Activated CD8-positive, alpha-beta memory T cell treated with anti-CD3 and anti-CD28 coated beads, Interleukin-2, amount 50 U/mL, for 1 hour (primary cell): ENCODE results near the gene RNASE13.

Experiments used
- DNase-seq: peaks from one replicate; pipeline ENCODE4 v3.0.0-alpha.2; 2020; ENCODE audit errors: extremely low read depth

RNASE13 gene, protein sequence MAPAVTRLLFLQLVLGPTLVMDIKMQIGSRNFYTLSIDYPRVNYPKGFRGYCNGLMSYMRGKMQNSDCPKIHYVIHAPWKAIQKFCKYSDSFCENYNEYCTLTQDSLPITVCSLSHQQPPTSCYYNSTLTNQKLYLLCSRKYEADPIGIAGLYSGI

DNA sequence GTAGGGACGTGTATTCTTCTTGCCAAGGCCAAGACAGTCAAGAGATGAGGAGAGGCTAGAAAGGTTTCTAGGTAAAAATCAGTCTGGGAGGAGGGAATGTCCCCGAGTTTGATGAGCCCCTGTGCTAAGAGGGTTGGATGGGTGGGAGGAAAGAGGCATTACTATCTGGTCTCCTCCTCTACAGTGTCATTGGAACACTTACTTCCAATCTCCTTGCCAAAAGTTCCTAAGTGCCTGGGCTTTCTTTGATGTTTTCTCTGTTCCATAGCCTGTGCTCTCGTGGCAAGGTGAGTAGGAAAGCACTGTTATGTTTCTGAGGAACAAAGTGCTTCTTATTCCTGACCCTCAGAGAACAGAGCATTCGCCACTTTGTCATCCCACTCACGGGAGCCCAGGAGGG, at the start of gene RNASE13:
RNASE13 (minus strand) TSS at position 101 of the 400 bp plus-strand sequence. CDS start 519 bp downstream, outside the sequence.
- no peak for DNase-seq

DNA sequence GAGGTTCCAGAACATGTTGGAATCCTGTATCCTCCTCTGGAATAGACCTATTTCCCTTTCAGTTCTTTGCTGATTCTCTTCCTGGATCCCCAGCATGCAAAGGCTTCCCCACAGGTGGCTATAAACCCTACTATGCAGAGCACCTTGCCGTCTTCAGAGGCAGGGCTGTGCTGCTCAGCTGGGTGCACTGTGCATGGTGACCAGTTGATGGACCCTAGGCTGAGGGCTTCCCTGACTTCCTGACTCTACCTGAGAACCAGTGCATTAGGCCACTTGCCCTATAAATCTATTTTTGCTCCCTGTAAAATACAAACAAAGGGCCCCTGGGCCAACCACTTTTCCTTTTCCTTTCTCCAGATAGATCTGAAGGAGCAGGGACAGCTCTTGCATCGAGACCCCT, 49.8 kb upstream of the RNASE13 start:
- no peak for DNase-seq

DNA sequence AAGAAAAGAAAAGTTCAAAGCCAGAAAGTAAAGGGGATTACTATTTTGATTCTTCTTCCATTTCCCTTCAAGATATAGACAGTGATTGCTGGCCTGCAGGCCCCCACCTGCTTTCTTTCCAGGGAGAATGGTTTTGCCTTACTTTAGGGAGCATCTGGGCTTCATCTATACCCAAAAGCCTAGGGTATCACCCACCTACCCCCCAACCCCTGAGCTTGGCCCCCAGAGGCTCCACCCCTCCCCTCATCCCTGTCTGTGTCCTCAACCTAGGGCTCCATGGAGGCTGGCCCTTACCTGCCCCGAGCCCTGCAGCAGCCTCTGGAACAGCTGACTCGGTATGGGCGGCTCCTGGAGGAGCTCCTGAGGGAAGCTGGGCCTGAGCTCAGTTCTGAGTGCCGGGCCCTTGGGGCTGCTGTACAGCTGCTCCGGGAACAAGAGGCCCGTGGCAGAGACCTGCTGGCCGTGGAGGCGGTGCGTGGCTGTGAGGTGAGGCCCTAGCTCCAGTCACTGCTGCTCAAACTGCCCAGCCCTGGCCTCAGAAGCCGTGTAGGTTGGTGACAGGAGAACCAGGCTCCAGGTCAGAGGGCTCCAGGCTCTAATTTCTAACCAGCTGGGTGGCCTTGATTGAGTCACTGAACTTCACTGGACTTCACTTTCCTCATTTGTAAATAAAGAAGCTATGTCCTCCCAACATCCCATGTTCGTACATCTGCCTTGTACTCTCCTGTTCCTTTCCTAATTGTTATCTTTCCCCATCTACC, 49.1 kb upstream of the RNASE13 start:
- DNase-seq = no peak

DNA sequence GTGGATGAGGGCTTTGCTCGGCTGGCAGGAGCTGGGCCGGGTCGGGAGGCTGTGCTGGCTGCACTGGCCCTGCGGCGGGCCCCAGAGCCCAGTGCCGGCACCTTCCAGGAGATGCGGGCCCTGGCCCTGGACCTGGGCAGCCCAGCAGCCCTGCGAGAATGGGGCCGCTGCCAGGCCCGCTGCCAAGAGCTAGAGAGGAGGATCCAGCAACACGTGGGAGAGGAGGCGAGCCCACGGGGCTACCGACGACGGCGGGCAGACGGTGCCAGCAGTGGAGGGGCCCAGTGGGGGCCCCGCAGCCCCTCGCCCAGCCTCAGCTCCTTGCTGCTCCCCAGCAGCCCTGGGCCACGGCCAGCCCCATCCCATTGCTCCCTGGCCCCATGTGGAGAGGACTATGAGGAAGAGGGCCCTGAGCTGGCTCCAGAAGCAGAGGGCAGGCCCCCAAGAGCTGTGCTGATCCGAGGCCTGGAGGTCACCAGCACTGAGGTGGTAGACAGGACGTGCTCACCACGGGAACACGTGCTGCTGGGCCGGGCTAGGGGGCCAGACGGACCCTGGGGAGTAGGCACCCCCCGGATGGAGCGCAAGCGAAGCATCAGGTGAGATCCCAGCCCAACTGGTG, 47.0 kb upstream of the RNASE13 start:
- DNase-seq = no peak

DNA sequence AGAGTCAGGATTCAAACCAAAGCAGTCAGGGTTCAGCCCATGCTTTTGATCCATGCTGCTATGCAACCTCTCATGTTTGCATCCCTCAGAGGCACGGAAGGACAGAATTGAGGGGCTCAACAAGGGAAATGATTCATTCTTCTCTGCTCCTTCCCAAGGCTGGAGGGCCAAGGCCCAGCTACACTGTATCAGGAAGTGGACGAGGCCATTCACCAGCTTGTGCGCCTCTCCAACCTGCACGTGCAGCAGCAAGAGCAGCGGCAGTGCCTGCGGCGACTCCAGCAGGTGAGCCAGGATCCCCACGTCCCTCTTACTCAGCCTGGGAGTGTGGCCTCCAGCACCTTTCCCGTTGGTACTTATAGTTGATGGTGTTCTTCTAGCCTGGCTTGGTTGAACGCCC, 44.1 kb upstream of the RNASE13 start:
- no peak for DNase-seq

DNA sequence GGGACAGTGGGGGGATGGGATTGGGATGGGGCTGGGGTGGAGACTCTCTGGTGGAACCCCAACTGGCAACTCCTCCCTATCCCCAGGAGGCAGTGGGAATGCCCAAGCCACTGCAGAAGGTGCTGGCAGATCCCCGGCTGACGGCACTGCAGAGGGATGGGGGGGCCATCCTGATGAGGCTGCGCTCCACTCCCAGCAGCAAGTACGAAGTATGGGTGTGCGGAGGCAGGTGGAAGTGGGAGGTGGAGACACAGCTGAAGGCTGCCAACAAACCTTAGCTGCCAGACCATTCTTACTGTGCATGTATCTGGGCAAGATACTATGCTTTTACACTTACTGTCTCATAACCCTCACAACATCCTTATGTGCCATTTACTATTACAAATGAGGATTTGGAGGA, 43.7 kb upstream of the RNASE13 start:
- DNase-seq = no peak

DNA sequence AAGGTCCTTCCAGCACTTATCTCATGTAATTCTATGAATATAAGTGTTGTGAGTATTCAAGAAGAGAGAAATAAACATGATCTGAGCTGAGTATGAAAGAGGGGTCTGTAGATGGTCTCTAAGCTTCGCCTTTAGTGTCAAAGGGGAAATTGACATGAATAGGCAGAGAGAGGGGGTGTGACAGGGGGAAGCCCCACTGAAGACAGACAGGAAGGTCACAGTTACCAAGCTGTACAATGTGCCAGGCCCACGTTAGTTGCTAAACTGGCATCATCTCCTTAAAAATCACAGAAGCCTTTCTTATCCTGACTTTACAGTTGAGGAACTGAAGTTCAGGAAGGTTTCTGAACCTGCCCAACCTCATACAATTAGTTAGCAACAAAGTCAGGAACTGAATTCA, 43.1 kb upstream of the RNASE13 start:
- DNase-seq = no peak

DNA sequence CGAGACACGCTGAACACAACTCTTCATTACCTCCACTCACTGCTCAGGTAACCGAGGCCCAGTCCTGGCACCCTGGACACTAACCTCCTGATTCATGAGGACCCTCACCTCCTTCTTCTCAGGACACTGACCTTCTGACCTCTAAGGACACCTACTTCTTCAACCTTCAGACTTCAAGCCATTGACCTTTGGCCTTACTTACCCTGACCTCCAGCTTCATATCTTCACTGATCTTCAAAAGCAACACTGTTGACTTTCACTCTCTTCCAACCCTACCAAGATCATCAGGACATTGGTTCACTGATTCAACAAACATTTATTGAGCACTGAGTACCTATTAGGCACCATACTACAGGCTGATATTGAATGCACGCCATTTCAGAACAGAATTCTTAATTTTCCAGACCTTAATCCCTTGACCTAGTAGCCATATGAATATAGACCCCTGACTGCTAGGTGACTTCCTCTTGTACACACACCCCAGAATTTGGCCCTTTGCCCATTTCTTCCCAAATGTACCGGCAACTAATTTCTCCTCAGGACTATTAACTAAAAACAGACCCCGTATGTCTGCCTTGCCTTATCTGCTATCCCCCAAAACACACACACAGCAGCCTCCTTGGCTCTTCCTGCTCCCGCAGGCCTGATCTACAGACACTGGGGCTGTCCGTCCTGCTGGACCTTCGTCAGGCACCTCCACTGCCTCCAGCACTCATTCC, 41.3 kb upstream of the RNASE13 start:
- no peak for DNase-seq

DNA sequence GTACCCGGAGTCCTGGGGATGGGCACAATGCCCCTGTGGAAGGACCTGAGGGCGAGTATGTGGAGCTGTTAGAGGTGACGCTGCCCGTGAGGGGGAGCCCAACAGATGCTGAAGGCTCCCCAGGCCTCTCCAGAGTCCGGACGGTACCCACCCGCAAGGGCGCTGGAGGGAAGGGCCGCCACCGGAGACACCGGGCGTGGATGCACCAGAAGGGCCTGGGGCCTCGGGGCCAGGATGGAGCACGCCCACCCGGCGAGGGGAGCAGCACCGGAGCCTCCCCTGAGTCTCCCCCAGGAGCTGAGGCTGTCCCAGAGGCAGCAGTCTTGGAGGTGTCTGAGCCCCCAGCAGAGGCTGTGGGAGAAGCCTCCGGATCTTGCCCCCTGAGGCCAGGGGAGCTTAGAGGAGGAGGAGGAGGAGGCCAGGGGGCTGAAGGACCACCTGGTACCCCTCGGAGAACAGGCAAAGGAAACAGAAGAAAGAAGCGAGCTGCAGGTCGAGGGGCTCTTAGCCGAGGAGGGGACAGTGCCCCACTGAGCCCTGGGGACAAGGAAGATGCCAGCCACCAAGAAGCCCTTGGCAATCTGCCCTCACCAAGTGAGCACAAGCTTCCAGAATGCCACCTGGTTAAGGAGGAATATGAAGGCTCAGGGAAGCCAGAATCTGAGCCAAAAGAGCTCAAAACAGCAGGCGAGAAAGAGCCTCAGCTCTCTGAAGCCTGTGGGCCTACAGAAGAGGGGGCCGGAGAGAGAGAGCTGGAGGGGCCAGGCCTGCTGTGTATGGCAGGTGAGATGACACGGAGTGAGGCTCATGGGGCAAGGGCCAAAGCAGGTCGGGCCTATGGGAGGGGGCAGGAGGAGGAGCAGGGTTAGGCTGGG, 40.0 kb upstream of the RNASE13 start:
- DNase-seq = no peak

DNA sequence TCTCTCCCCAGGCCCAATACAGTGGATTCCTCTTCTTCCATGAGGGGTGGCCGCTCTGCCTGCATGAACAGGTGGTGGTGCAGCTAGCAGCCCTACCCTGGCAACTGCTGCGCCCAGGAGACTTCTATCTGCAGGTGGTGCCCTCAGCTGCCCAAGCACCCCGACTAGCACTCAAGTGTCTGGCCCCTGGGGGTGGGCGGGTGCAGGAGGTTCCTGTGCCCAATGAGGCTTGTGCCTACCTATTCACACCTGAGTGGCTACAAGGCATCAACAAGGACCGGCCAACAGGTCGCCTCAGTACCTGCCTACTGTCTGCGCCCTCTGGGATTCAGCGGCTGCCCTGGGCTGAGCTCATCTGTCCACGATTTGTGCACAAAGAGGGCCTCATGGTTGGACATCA, 39.3 kb upstream of the RNASE13 start:
- DNase-seq = no peak

DNA sequence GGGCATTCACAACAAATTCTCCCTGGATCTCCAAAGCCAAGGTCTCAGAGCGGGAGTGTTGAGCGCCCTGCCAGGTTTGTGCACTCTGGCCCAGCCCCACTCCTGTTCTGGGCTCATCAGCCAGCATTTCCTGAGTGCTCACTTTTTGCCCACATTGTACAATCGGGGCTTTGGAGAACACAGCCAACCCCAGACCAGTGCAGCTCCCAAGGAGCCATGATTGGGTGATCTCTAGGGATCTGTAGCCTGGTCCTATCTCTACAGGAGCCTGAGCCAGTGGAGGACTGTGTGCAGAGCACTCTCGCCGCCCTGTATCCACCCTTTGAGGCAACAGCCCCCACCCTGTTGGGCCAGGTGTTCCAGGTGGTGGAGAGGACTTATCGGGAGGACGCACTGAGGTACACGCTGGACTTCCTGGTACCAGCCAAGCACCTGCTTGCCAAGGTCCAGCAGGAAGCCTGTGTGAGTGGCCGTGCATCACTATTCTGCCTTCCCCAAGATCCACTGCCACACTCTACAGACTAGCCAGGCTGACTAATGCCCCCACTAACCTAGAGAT, 38.3 kb upstream of the RNASE13 start:
- no peak for DNase-seq

DNA sequence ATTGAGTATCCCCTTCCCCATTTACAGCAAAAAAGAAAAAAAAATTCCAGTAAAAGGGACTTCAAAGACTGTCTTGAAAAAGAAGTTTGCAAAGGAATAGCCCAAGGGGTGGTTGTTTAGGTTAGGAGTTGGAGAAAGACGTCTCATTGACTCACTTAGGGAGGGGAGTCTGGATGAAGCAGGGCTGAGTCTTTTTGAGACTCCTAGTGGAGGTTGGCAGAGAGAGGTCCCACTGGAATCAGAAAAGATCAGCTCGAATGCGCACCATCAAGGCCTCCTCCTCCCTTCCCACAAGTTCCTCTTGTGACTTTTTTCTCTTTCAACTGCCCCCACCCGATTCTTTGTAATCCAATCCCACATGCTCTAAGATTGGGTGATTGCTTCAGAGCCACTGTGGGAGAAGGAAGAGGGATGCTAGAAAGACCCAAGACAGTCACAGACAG, 37.4 kb upstream of the RNASE13 start:
- no peak for DNase-seq

DNA sequence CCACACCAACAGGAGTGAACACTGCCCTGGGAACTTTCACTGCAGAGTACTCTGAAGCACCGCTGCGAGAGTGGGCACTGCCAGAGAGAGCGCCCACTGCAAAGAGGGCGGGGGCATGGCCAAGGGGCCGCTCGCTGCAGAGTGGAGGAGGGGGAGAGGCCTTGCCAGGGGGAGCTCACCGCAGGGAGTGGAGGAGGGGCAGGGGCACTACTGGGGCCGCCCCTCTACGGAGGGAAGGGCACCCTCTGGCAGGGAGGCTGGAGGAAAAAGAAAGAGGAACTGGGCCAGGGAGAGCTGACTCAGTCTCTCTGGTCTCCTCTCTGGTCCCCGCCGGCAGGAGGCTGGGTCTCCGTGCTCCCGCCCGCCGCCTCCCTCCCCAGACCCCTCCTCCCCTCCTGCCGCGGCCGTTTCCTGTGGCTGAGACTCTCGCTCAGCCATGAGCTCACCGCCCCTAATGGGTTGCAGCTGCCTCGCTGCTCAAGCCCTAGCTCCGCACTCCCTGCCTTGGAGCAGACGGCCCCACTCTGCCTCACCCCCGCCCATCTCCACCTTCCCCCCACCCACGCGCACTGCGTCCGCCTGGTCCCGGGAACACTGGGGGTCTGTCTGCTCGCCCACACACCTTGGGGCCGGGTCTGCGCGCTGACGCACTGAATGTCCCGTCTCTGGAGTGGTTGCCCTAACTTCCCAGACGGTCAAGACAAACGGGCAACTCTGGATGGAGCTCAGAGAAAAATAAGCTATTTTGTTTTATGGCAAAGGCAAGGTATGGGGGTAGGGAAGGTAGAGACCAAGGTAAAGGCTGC, 36.8 kb upstream of the RNASE13 start:
- no peak for DNase-seq

DNA sequence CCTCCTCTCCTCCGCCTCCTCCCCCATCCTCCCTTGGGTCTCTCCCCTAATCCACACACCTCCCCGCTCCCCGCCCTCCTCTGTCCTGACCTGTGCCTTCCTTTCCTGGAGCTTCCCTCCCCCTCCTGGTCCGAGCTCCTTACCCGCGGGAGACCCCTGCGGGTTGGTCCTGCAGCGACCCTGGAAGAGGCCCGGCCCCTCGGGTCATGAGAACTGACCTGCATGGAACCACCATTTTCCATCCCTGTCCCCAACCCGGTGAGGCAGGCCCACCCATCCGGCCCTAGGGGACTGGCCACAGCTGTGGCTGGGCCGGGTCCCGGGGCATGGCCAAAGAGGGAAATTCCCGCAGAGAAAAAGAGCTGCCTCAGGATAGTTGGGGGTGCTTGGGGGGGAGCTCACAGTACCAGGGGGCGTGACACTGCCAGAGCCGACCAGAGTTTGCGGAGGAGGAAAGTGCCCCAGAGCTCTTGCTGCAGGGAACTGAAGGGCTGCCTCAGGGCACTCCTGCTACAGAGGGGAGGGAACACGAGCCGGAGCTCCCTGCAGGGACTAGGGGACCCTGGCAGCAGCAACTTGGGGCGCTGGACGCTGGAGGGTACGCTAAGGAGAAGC, 36.1 kb upstream of the RNASE13 start:
- DNase-seq = no peak

DNA sequence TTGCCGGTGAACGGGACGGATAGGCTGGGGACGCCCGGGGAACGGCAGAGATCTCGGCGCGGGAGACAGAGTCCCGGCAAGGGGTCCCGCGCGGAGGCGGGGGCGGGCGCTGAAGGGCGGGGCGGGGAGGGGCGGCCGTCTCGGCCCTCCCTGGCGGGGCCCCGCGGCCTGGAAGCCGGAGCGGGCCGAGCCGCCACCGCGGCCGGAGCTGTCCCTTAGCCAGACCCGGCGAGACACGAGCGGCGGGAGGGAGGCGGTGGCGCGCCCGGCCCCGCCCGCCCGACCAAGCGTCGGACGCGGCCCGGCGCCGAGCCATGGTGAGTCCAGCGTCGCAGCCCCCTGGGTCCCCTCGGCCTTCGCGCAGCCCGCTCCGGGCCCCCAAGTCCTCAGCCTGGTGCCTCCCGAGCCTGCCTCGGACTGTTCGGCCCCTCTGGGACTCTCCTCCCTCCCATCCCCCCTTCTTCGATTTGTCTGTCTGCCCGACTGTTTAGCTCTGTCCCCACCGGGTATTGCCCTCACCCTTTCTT, 35.5 kb upstream of the RNASE13 start, which contains the start of gene ARHGEF40:
ARHGEF40 (plus strand) TSS at position 222 of the 527 bp plus-strand sequence; CDS start at position 315, 93 bp downstream.
- DNase-seq = no peak

DNA sequence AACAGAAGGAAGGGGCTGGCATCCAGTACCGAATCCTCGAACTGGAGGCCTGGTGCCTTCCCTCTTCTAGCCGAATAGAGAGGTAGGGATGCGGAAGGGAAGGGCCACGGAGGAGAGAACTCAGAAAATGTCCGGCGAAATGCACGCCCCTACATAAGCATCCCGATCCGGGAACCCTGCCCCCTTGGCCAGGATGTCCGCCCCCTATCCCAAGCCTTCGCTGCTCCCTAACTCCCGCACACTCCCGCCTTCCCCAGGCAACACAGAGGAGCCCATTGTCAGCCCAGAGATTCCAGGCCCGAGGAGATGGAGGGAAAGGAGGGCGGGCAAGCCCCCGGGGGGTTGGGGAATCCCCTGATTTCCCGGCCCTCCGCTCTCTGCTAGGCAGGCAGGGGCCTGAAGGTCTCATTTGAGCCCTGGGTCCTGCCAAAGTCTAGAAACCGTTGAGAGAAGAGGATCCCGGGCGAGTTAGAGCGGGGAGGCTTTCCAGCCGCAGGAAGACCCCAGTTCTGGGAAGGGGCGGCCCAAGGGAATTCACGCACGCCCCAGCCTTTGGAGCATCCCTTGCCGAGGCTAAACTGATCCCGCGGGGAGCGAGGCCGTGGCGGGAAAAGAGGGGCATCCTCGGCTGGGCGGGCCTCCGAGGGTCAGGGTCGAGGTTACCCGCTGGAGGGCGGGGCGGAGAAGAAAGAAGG, 34.9 kb upstream of the RNASE13 start:
- DNase-seq = no peak

DNA sequence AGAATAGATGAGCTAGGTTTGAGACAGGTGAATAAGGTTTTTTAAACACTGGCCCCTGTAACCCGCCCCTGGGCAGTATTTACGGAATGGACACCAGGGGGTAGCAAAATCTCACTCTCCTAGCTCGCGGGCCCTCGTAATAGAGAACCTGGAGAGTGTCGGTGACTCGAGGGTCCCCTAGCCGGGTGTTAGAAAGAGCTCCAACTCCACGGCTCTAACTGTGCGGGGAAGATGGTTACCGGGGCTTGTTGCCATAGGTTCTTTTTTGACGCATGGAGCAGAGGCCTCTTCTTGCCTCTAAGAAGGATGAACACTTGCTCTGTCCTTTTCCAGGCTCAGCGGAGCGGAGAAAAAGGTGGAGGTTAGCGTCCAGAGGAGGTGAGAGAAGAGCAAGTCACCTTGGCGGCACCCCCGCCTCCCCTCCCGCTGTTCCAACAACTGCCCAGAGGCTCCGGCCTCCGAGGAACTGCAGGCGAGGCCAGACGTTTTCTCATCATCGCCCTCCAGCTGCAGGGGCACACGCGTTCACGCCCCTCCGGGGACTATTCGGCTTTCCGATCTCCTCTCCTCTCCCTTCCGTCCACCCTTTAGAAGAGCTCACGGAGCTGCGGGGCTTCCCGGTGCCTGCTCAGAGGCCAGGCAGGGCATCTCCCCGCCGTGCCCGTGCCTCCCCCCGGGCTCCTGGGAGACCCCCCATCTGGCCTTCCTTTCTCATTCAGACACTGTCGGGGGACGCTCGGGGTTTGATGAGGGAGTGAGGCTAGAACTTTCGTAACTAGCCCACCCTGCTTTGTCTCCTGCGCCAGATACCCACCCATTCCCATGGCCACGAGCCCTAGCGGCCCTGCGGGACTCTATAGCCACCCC, 34.1 kb upstream of the RNASE13 start:
- no peak for DNase-seq
